ENCODE data around the gene HNRNPA2B1. TPM values are rescaled to one million over a fixed set of nuclear protein-coding genes. Genes with fewer than 3 reads are reported as not detected.

The HNRNPA2B1 gene
- total and polyA plus RNA-seq, 2 donors (not counting 1 experiment from before 2014, with no cell fraction given) = 167 to 524 TPM

GRCh38 chr7:26212921-26213718 is 12.6 kb upstream of the HNRNPA2B1 start:
- no peak overlapping the region for H3K27ac ChIP-seq (ENCODE audit: low read length in 2 of 2)
- no peak for TF ChIP-seq EZH2 (IDR thresholded peaks at IDR 0.05; ENCODE audit: borderline replicate concordance, insufficient read depth, low read depth, low read length, poor library complexity, severe bottlenecking)
- no peak for TF ChIP-seq CTCF (IDR thresholded peaks at IDR 0.05)
- no peak overlapping the region for H2AFZ ChIP-seq (ENCODE audit: insufficient read depth, low read depth, low read length, poor library complexity, severe bottlenecking)
- no peak for DNase-seq
- ChIA-PET POLR2A (no interaction called here), CTCF (interaction anchor here (1.2 kb wide), 1 partner anchor 320 kb away, joined by 4 read pairs; no protein-coding TSS in a partner anchor)
- no peaks in the 10 kb centered on the region for H4K20me1 ChIP-seq (ENCODE audit: control insufficient read depth, insufficient read depth, low read length, poor library complexity, severe bottlenecking)
- no peak overlapping the region for H3K4me3 ChIP-seq (ENCODE audit: control extremely low read depth in 1 of 5, extremely low read depth in 1 of 5, insufficient read depth in 1 of 5, low read depth in 2 of 5, low read length in 4 of 5)
- intact Hi-C loops (cut with micrococcal nuclease) = no loop called here
- H3K9me3 ChIP-seq (ENCODE audit: control extremely low read depth in 1 of 3, control insufficient read depth in 2 of 3, insufficient read depth in 1 of 3, low read length in 2 of 3) = no peaks in the 10 kb centered on the region
- H3K4me2 ChIP-seq (replicated peaks; ENCODE audit: low read depth, low read length, poor library complexity, severe bottlenecking) = no peak overlapping the region
- ATAC-seq (ENCODE audit: low read depth) = no peak
- no peak overlapping the region for H3K27ac Mint-ChIP-seq
- no peak overlapping the region for H3K4me3 Mint-ChIP-seq
- no peaks in the 10 kb centered on the region for H3K9me3 Mint-ChIP-seq (ENCODE audit: insufficient read depth)
- H3K79me2 ChIP-seq (ENCODE audit: control insufficient read depth, insufficient read depth, low read length) = no peaks in the 10 kb centered on the region
- H3K36me3 ChIP-seq (replicated peaks in 1 of 2; ENCODE audit: control extremely low read depth in 1 of 2, control insufficient read depth in 1 of 2, extremely low read depth in 1 of 2, insufficient read depth in 2 of 2, low read length in 1 of 2) = peaks cover 2 to 41% of the 10 kb centered on the region in 2 experiments
- H3K4me1 Mint-ChIP-seq = peaks cover 10% of the 10 kb centered on the region
- WGBS (ENCODE audit: insufficient coverage) = 100% methylated on average over 1 of the region's 2 CpGs
- no peak overlapping the region for H3K9ac ChIP-seq (ENCODE audit: low read length)
- H3K27me3 ChIP-seq (replicated peaks in 1 of 4; ENCODE audit: control extremely low read depth in 1 of 4, control insufficient read depth in 3 of 4, insufficient read depth in 4 of 4, low read length in 3 of 4) = no peaks in the 10 kb centered on the region
- no peaks in the 10 kb centered on the region for H3K27me3 Mint-ChIP-seq
- no peaks in the 10 kb centered on the region for H3K4me1 ChIP-seq (ENCODE audit: control insufficient read depth in 2 of 2, insufficient read depth in 2 of 2, low read length in 2 of 2)

GRCh38 chr7:26208040-26208439 is 7.5 kb upstream of the HNRNPA2B1 start:
- intact Hi-C loops (cut with micrococcal nuclease) = no loop called here
- Mint-ChIP-seq H3K4me3 (no peak overlapping the region), H3K27ac (no peak overlapping the region), H3K27me3 (no peaks in the 10 kb centered on the region), H3K4me1 (peaks cover 37% of the 10 kb centered on the region), H3K9me3 (ENCODE audit: insufficient read depth) (no peaks in the 10 kb centered on the region)
- POLR2A ChIA-PET = interaction anchor here (0.7 to 1.1 kb wide), 2 partner anchors 10 to 79 kb away, joined by 5 to 14 read pairs; no protein-coding TSS in a partner anchor
- Histone ChIP-seq H3K9me3 (ENCODE audit: control extremely low read depth in 1 of 3, control insufficient read depth in 2 of 3, insufficient read depth in 1 of 3, low read length in 2 of 3) (no peaks in the 10 kb centered on the region), H3K27ac (ENCODE audit: low read length in 2 of 2) (no peak overlapping the region), H3K4me3 (ENCODE audit: control extremely low read depth in 1 of 5, extremely low read depth in 1 of 5, insufficient read depth in 1 of 5, low read depth in 2 of 5, low read length in 4 of 5) (no peak overlapping the region), H3K4me2 (replicated peaks; ENCODE audit: low read depth, low read length, poor library complexity, severe bottlenecking) (no peak overlapping the region), H3K79me2 (ENCODE audit: control insufficient read depth, insufficient read depth, low read length) (peaks cover 32% of the 10 kb centered on the region), H4K20me1 (ENCODE audit: control insufficient read depth, insufficient read depth, low read length, poor library complexity, severe bottlenecking) (peaks cover 26% of the 10 kb centered on the region), H2AFZ (ENCODE audit: insufficient read depth, low read depth, low read length, poor library complexity, severe bottlenecking) (no peak overlapping the region), H3K9ac (ENCODE audit: low read length) (no peak overlapping the region), H3K36me3 (replicated peaks in 1 of 2; ENCODE audit: control extremely low read depth in 1 of 2, control insufficient read depth in 1 of 2, extremely low read depth in 1 of 2, insufficient read depth in 2 of 2, low read length in 1 of 2) (peaks cover 8 to 68% of the 10 kb centered on the region in 2 experiments), H3K4me1 (ENCODE audit: control insufficient read depth in 2 of 2, insufficient read depth in 2 of 2, low read length in 2 of 2) (peaks cover 14 to 16% of the 10 kb centered on the region in 2 donors), H3K27me3 (replicated peaks in 1 of 4; ENCODE audit: control extremely low read depth in 1 of 4, control insufficient read depth in 3 of 4, insufficient read depth in 4 of 4, low read length in 3 of 4) (no peaks in the 10 kb centered on the region)
- ATAC-seq (ENCODE audit: low read depth) (no peak), DNase-seq (no peak)
- TF ChIP-seq CTCF (IDR thresholded peaks at IDR 0.05) = no peak
- no peak for TF ChIP-seq EZH2 (IDR thresholded peaks at IDR 0.05; ENCODE audit: borderline replicate concordance, insufficient read depth, low read depth, low read length, poor library complexity, severe bottlenecking)
- CTCF ChIA-PET = interaction anchor here (0.7 to 1.7 kb wide), 6 partner anchors 10 to 373 kb away, joined by 3 to 5 read pairs (median 4); no protein-coding TSS in a partner anchor
- 93% methylated on average over 2 of the region's 5 CpGs for WGBS (ENCODE audit: insufficient coverage)

Measured in B cell (primary cell).